Trophoblast cell (in vitro differentiated cells and primary cell): ENCODE data around the gene INPPL1.
A peak's percentile ranks its signal among the peaks of the same experiment; 100 is the strongest.

Source experiments
- DNase-seq, 2 donors: peaks; one replicate each; pipeline ENCODE4 v3.0.0-alpha.2; 2016
- H2AFZ ChIP-seq: 2 replicates; pipeline ENCODE4 v1.6.1; 2013; ENCODE audit warnings: low read length, moderate library complexity, mild to moderate bottlenecking; ENCODE audit not compliant: insufficient read depth, poor library complexity
- H2AK5ac ChIP-seq: 2 replicates; pipeline ENCODE4 v1.6.1; 2013; ENCODE audit warnings: mild to moderate bottlenecking, low read length
- H2BK120ac ChIP-seq: 2 replicates; pipeline ENCODE4 v1.6.1; 2013; ENCODE audit warnings: low read length, mild to moderate bottlenecking, moderate library complexity; ENCODE audit not compliant: insufficient read depth, poor library complexity
- H2BK12ac ChIP-seq: 2 replicates; pipeline ENCODE4 v1.6.1; 2013; ENCODE audit warnings: mild to moderate bottlenecking, low read length, moderate library complexity
- H2BK5ac ChIP-seq: 2 replicates; pipeline ENCODE4 v1.6.1; 2013; ENCODE audit warnings: low read length, low read depth, moderate library complexity, mild to moderate bottlenecking; ENCODE audit not compliant: poor library complexity
- H3K14ac ChIP-seq: 2 replicates; pipeline ENCODE4 v1.6.1; 2013; ENCODE audit warnings: mild to moderate bottlenecking, low read length
- H3K18ac ChIP-seq: 2 replicates; pipeline ENCODE4 v1.6.1; 2013; ENCODE audit warnings: mild to moderate bottlenecking, low read length
- H3K23ac ChIP-seq: 2 replicates; pipeline ENCODE4 v1.6.1; 2013; ENCODE audit warnings: low read length
- H3K27ac ChIP-seq: 2 replicates; pipeline ENCODE4 v1.5.1; 2013; ENCODE audit warnings: low read depth, mild to moderate bottlenecking, inconsistent platforms, low read length, moderate library complexity
- H3K27me3 ChIP-seq: 2 replicates; pipeline ENCODE4 v1.6.1; 2013; ENCODE audit warnings: inconsistent platforms, mild to moderate bottlenecking, low read length, moderate library complexity; ENCODE audit not compliant: insufficient read depth
- H3K36me3 ChIP-seq, 2 experiments: 1 replicate in 1 of 2; 2 replicates in 1 of 2; pipeline ENCODE4 v1.6.1; 2013; ENCODE audit warnings: low read length in 2 of 2, mild to moderate bottlenecking in 2 of 2, moderate library complexity in 1 of 2; ENCODE audit not compliant: insufficient read depth in 2 of 2, control insufficient read depth in 1 of 2
- H3K4ac ChIP-seq: 2 replicates; pipeline ENCODE4 v1.6.1; 2013; ENCODE audit warnings: low read depth, mild to moderate bottlenecking, low read length, moderate library complexity
- H3K4me1 ChIP-seq, 2 experiments: 1 replicate in 1 of 2; 2 replicates in 1 of 2; pipeline ENCODE4 v1.6.1; 2013; ENCODE audit warnings: low read length in 2 of 2, mild to moderate bottlenecking in 2 of 2, moderate library complexity in 1 of 2; ENCODE audit not compliant: insufficient read depth in 2 of 2, control insufficient read depth in 1 of 2
- H3K4me2 ChIP-seq: 2 replicates; pipeline ENCODE4 v1.6.1; 2013; ENCODE audit warnings: inconsistent platforms, mild to moderate bottlenecking, low read length, moderate library complexity
- H3K4me3 ChIP-seq: 2 replicates; pipeline ENCODE4 v1.5.1; 2013; ENCODE audit warnings: mild to moderate bottlenecking, low read depth, low read length, inconsistent platforms
- H3K79me1 ChIP-seq: one replicate; pipeline ENCODE4 v1.6.1; 2013; ENCODE audit warnings: low read length
- H3K79me2 ChIP-seq: 2 replicates; pipeline ENCODE4 v1.6.1; 2013; ENCODE audit warnings: low read length, mild to moderate bottlenecking; ENCODE audit not compliant: control insufficient read depth, insufficient read depth, poor library complexity
- H3K9ac ChIP-seq: 2 replicates; pipeline ENCODE4 v1.6.1; 2013; ENCODE audit warnings: mild to moderate bottlenecking, low read length
- H3K9me3 ChIP-seq: 2 replicates; pipeline ENCODE4 v1.6.1; 2013; ENCODE audit warnings: low read depth, mild to moderate bottlenecking, control low read depth, inconsistent platforms, low read length; ENCODE audit not compliant: insufficient read depth
- H4K12ac ChIP-seq: 2 replicates; pipeline ENCODE4 v1.6.1; 2013; ENCODE audit warnings: low read depth, mild to moderate bottlenecking, low read length, moderate library complexity
- H4K8ac ChIP-seq: 2 replicates; pipeline ENCODE4 v1.6.1; 2013; ENCODE audit warnings: low read depth, mild to moderate bottlenecking, low read length, moderate library complexity
- H4K91ac ChIP-seq: one replicate; pipeline ENCODE4 v1.6.1; 2013; ENCODE audit warnings: low read depth, mild to moderate bottlenecking, low read length, moderate library complexity
- WGBS: extraction: QIAGEN DNeasy Blood & Tissue Kit; methylation state at CpG from one replicate; pipeline ENCODE4 v1.1.7; 2013; ENCODE audit warnings: missing lambda C conversion rate; ENCODE audit not compliant: insufficient read length, insufficient coverage; ENCODE audit errors: extremely low coverage; 5-methylcytosine and 5-hydroxymethylcytosine counted together

Gene INPPL1

DNA sequence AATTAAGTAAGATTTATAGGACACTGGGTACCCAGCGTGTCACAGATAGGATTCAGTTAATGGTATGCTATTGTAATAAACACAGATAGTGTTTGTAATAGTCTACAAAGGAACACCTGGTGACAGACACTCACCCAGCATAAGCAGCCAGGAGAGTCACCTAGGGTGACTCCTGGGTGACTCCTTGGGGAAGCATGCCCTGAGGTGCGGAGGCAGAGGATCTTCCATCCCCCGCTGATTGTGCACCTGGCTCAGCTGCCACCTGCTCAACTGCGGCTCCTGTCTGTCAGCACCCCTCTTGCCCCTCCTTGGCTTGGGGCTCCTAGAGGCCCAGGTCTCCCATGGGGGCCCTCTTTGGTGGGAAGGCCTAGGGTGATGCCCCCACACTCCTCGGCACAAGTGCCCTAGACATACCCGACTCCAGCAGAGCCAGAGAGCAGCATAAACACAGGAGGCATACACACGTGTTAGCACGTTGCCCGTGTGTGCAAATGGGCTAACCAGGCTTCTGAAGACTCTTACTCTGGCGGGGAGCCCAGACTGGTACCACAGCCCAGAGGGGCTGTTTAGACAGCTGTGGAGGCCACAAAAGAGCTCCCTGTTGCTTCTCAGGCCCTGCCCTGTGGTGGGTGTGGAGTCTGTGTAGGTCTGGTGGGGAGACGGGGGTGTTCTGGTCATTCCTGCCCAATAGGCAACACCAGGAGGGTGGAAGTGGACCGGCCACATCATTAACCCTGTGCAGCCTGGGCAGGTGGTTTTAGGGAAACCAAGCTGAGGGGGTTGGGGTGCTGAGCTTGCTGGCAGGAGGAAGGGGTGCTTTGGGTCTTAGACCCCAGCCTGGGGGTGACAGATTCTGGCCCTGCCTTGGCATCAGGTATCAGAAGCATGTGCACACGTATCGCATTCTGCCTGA, 3.0 kb downstream of the INPPL1 start:
- Histone ChIP-seq H3K27me3 (no peaks in the 10 kb centered on the region), H3K79me1 (peaks cover 25% of the 10 kb centered on the region), H3K14ac (no peak overlapping the region), H2BK5ac (no peak overlapping the region), H2AK5ac (no peak overlapping the region), H3K4me2 (no peak overlapping the region), H3K4ac (no peak overlapping the region), H3K4me1 (peaks cover 7 to 15% of the 10 kb centered on the region in 2 experiments), H3K23ac (no peak overlapping the region), H3K18ac (no peak overlapping the region), H3K36me3 (peaks cover 58 to 62% of the 10 kb centered on the region in 2 experiments), H3K9me3 (peaks cover 2% of the 10 kb centered on the region), H4K91ac (no peak overlapping the region), H3K4me3 (no peak overlapping the region), H3K79me2 (peaks cover 24% of the 10 kb centered on the region), H3K27ac (no peak overlapping the region), H4K8ac (no peak overlapping the region), H2AFZ (no peak overlapping the region), H2BK120ac (no peak overlapping the region), H3K9ac (no peak overlapping the region), H4K12ac (no peak overlapping the region), H2BK12ac (no peak overlapping the region)
- no CpG with 5 or more reads among the region's 14 CpGs for WGBS
- peak; percentile 78 to 79 for DNase-seq

- Histone ChIP-seq H2BK12ac (no peak overlapping the region), H3K36me3 (peaks cover 66 to 69% of the 10 kb centered on the region in 2 experiments), H3K23ac (no peak overlapping the region), H3K9ac (no peak overlapping the region), H2AK5ac (no peak overlapping the region), H3K79me1 (peaks cover 22% of the 10 kb centered on the region), H2BK120ac (no peak overlapping the region), H4K91ac (no peak overlapping the region), H3K4me3 (no peak overlapping the region), H3K27me3 (no peaks in the 10 kb centered on the region), H3K79me2 (peaks cover 24% of the 10 kb centered on the region), H2BK5ac (no peak overlapping the region), H3K4me1 (peaks cover 5 to 11% of the 10 kb centered on the region in 2 experiments), H2AFZ (no peak overlapping the region), H3K27ac (no peak overlapping the region), H3K14ac (no peak overlapping the region), H3K4ac (no peak overlapping the region), H3K18ac (no peak overlapping the region), H3K9me3 (peaks cover 2% of the 10 kb centered on the region), H4K8ac (no peak overlapping the region), H3K4me2 (no peak overlapping the region), H4K12ac (no peak overlapping the region)
- no CpG with 5 or more reads among the region's 16 CpGs for WGBS
- DNase-seq = peak; percentile 58 to 63
Measured at GRCh38 chr11:72228229-72228843, 3.8 kb downstream of the INPPL1 start.

DNA sequence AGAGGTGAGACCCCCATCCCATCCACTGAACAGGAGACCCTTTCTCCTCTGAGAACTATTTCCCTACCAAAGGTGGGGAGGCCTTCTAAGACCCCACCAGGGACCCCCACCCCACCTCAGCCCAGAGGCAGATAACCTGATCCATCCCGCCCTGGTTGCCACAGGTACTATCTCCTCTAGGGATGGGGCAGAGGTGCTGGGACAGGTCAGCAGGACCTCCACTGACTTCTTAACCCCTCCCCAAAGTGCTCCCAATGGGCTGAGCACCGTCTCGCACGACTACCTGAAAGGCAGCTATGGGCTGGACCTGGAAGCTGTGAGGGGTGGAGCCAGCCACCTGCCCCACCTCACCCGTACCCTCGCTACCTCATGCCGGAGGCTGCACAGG, 4.3 kb downstream of the INPPL1 start:
- H3K4me2 ChIP-seq = no peak overlapping the region
- DNase-seq = peak in 1 of 2 donors; percentile 6

DNA sequence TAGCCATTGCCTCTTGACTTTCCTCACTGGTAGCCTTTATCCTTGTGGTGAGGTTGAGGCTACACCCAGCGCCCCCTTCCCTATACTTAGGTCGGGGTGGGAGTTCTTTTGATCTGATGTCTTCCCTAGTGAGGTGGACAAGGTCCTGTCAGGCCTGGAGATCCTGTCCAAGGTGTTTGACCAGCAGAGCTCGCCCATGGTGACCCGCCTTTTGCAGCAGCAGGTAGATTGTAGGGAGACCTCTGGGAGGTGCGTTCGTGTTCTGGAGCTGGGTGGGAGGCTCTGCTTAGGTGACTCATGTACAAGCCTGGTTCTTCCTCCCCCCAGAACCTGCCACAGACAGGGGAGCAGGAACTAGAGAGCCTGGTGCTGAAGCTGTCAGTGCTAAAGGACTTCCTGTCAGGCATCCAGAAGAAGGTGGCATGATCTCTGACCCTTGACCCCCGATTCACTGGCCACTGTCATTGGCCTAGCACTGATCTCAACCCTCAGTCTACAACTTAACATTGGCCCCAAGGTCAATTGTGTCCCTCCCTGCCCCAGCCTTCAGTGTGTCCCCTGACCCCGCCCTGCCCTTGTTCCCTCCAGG, 4.9 kb downstream of the INPPL1 start:
- peaks cover 5 to 11% of the 10 kb centered on the region in 2 experiments for H3K4me1 ChIP-seq
- peaks cover 77 to 80% of the 10 kb centered on the region in 2 experiments for H3K36me3 ChIP-seq
- H2BK5ac ChIP-seq = no peak overlapping the region
- no peak overlapping the region for H4K8ac ChIP-seq
- H3K9me3 ChIP-seq = peaks cover 2% of the 10 kb centered on the region
- H3K79me2 ChIP-seq = peaks cover 14% of the 10 kb centered on the region
- H3K14ac ChIP-seq = no peak overlapping the region
- no peak overlapping the region for H3K4me2 ChIP-seq
- H4K91ac ChIP-seq = no peak overlapping the region
- H2BK12ac ChIP-seq = no peak overlapping the region
- no CpG with 5 or more reads among the region's 8 CpGs for WGBS
- no peak overlapping the region for H2AK5ac ChIP-seq
- no peaks in the 10 kb centered on the region for H3K27me3 ChIP-seq
- DNase-seq = no peak
- no peak overlapping the region for H3K4me3 ChIP-seq
- no peak overlapping the region for H3K27ac ChIP-seq
- no peak overlapping the region for H2BK120ac ChIP-seq
- no peak overlapping the region for H3K4ac ChIP-seq
- peaks cover 12% of the 10 kb centered on the region for H3K79me1 ChIP-seq
- H2AFZ ChIP-seq = no peak overlapping the region
- H4K12ac ChIP-seq = no peak overlapping the region
- H3K9ac ChIP-seq = no peak overlapping the region
- no peak overlapping the region for H3K18ac ChIP-seq
- no peak overlapping the region for H3K23ac ChIP-seq

More for the DNA sequence above, 4.3 kb downstream of the INPPL1 start:
- Histone ChIP-seq H3K79me1 (peaks cover 18% of the 10 kb centered on the region), H3K4me3 (no peak overlapping the region), H3K4me1 (peaks cover 5 to 11% of the 10 kb centered on the region in 2 experiments), H3K18ac (no peak overlapping the region), H2AK5ac (no peak overlapping the region), H3K79me2 (peaks cover 20% of the 10 kb centered on the region), H3K9me3 (peaks cover 2% of the 10 kb centered on the region), H4K91ac (no peak overlapping the region), H4K12ac (no peak overlapping the region), H4K8ac (no peak overlapping the region), H3K27me3 (no peaks in the 10 kb centered on the region), H2BK120ac (no peak overlapping the region), H3K27ac (no peak overlapping the region), H2BK12ac (no peak overlapping the region), H3K23ac (no peak overlapping the region), H3K36me3 (peaks cover 71 to 74% of the 10 kb centered on the region in 2 experiments), H2AFZ (no peak overlapping the region), H2BK5ac (no peak overlapping the region), H3K9ac (no peak overlapping the region), H3K14ac (no peak overlapping the region), H3K4ac (no peak overlapping the region)
- WGBS = no CpG with 5 or more reads among the region's 7 CpGs
